Stomach smooth muscle (tissue), 2 donors: ENCODE data around the gene FXYD3.
"Not testable (repeated sequence)": the region's sequence is repeated elsewhere in the genome, so short reads cannot be mapped to it uniquely, and the experiment has no call there.

ENCODE experiments used
- H3K27ac ChIP-seq: one replicate; pipeline ENCODE4 v1.7.0; 2013; ENCODE audit warnings: mild to moderate bottlenecking, low read length, inconsistent platforms
- H3K27me3 ChIP-seq, 2 donors: one replicate each; pipeline ENCODE4 v1.7.0; 2013; ENCODE audit warnings: low read length in 2 of 2; ENCODE audit not compliant: insufficient read depth in 2 of 2, control insufficient read depth in 1 of 2
- H3K36me3 ChIP-seq, 2 donors: one replicate each; pipeline ENCODE4 v1.7.0; 2013; ENCODE audit warnings: low read length in 2 of 2; ENCODE audit not compliant: control insufficient read depth in 2 of 2, insufficient read depth in 2 of 2
- H3K4me1 ChIP-seq: one replicate; pipeline ENCODE4 v1.7.0; 2013; ENCODE audit warnings: low read length; ENCODE audit not compliant: control insufficient read depth, insufficient read depth
- H3K4me3 ChIP-seq, 2 donors: one replicate each; pipeline ENCODE4 v1.7.0; 2013; ENCODE audit warnings: low read length in 2 of 2
- H3K9ac ChIP-seq, 2 donors: one replicate each; pipeline ENCODE4 v1.7.0; 2013; ENCODE audit warnings: low read length in 2 of 2, mild to moderate bottlenecking in 1 of 2
- H3K9me3 ChIP-seq, 2 donors: one replicate each; pipeline ENCODE4 v1.7.0; 2013; ENCODE audit warnings: low read length in 2 of 2; ENCODE audit not compliant: control insufficient read depth in 2 of 2
- donor health status: healthy.
- donor health status: Pancreatic carcinoma.

Gene FXYD3

DNA sequence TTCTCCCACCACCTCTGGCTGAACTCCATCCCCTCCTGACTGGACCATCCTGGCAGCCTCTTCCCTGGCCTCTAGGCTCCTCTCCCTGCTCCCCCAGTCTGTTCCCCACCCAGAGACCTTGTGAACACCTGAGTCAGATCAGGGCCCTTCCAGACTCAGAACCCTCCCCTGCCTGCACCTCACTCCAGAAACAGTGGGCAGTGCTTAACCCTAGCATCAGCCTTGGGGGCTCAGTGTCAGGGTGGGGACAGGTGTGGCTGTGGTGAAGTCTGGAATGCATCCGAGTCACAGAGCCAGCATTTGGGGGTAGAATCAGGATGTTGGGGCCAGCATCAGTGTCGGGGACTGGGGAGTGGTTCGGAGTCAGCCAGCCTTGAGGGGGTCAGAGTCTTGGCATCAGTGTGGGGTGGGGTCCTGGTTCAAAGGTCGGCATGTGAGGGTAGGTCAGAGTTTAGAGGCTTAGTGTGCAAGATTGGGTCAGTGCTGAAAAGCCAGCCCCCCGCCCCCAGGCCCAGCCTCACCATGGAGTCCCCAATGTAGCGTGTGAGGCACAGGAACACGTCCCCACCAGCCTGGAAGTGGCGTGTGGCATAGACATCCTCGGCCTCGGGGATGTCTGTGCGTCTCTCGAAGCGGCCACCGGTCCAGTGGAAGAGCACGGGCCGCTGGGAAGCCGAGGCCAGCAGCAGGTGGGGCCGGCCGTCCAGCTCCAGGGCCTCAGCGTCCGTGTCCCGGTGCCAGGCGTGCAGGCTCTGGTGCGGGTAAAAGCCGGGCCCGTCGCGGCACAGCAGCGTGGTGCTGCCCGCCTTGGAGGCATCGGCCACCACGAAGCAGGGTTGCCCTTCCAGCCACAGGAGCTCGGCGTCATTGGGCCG is 10.4 kb downstream of the FXYD3 start:
- Histone ChIP-seq H3K4me3 (no peak overlapping the region), H3K27ac (no peak overlapping the region), H3K36me3 (no peaks in the 10 kb centered on the region), H3K27me3 (no peaks in the 10 kb centered on the region), H3K9me3 (no peaks in the 10 kb centered on the region), H3K9ac (no peak overlapping the region), H3K4me1 (peaks cover 27% of the 10 kb centered on the region)

DNA sequence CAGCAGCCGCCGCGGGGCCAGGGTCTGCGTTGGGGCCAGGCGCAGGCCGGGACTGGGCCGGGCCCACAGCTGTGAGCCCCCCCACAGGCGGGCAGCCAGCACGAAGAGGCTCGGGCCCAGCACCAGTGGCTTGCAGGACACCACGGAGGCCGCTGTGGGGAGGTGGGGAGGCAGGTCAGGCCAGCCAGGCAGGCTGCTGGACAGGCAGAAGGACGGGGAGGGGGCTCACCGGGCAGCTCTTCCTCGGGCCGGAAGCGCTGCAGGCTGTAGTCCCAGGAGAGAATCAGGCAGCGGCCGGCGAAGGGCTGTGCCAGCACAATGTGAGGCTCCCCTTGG is 11.0 kb downstream of the FXYD3 start:
- Histone ChIP-seq H3K27ac (no peak overlapping the region), H3K27me3 (no peaks in the 10 kb centered on the region), H3K36me3 (no peaks in the 10 kb centered on the region), H3K4me3 (no peak overlapping the region), H3K4me1 (peaks cover 27% of the 10 kb centered on the region), H3K9me3 (no peaks in the 10 kb centered on the region), H3K9ac (no peak overlapping the region)

GRCh38 chr19:35127871-35128270 is 12.2 kb downstream of the FXYD3 start:
- H3K9ac ChIP-seq: no peak overlapping the region
- H3K27ac ChIP-seq: no peak overlapping the region
- no peak overlapping the region for H3K4me3 ChIP-seq
- H3K36me3 ChIP-seq: no peaks in the 10 kb centered on the region
- peaks cover 24% of the 10 kb centered on the region for H3K4me1 ChIP-seq
- H3K27me3 ChIP-seq: no peaks in the 10 kb centered on the region
- no peaks in the 10 kb centered on the region for H3K9me3 ChIP-seq

GRCh38 chr19:35128398-35129057 is 12.9 kb downstream of the FXYD3 start:
- H3K27ac ChIP-seq: no peak overlapping the region

DNA sequence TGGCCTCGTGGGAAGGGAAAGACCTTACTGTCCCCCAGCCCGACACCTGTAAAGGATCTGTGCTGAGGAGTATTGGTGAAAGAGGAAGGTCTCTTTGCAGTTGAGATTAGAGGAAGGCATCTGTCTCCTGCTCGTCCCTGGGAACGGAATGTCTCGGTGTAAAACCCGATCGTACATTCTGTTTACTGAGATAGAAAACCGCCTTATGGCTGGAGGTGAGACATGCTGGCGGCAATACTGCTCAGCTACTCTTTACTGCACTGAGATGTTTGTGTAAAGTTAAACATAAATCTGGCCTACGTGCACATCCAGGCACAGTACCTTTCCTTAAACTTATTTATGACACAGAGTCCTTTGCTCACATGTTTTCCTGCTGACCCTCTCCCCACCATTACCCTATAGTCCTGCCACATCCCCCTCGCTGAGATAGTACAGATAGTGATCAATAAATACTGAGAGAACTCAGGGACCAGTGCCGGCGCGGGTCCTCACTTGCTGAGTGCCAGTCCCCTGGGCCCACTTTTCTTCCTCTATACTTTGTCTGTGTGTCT is 14.2 kb downstream of the FXYD3 start:
- H3K9me3 ChIP-seq, H3K4me3 ChIP-seq, H3K9ac ChIP-seq, H3K27ac ChIP-seq, H3K27me3 ChIP-seq, H3K36me3 ChIP-seq: not testable (repeated sequence)
- peaks cover 16% of the 10 kb centered on the region for H3K4me1 ChIP-seq

More at GRCh38 chr19:35128398-35129057, 12.9 kb downstream of the FXYD3 start:
- H3K9me3 ChIP-seq: no peaks in the 10 kb centered on the region
- H3K4me1 ChIP-seq: peaks cover 24% of the 10 kb centered on the region
- H3K9ac ChIP-seq: no peak overlapping the region
- H3K36me3 ChIP-seq: no peaks in the 10 kb centered on the region
- no peaks in the 10 kb centered on the region for H3K27me3 ChIP-seq
- no peak overlapping the region for H3K4me3 ChIP-seq

GRCh38 chr19:35130761-35131720 is 15.4 kb downstream of the FXYD3 start:
- Histone ChIP-seq H3K27ac (no peak overlapping the region), H3K4me1 (peaks cover 13% of the 10 kb centered on the region), H3K9ac (no peak overlapping the region), H3K27me3 (peaks cover under 1 to 3% of the 10 kb centered on the region in 2 donors), H3K4me3 (no peak overlapping the region), H3K9me3 (no peaks in the 10 kb centered on the region), H3K36me3 (no peaks in the 10 kb centered on the region)

- Histone ChIP-seq H3K4me1 (peaks cover 11% of the 10 kb centered on the region), H3K9ac (no peak overlapping the region), H3K27ac (no peak overlapping the region), H3K4me3 (no peak overlapping the region), H3K27me3 (peaks cover 9% of the 10 kb centered on the region in 2 donors), H3K9me3 (no peaks in the 10 kb centered on the region), H3K36me3 (no peaks in the 10 kb centered on the region)
Measured at GRCh38 chr19:35132254-35132653, 16.6 kb downstream of the FXYD3 start.

DNA sequence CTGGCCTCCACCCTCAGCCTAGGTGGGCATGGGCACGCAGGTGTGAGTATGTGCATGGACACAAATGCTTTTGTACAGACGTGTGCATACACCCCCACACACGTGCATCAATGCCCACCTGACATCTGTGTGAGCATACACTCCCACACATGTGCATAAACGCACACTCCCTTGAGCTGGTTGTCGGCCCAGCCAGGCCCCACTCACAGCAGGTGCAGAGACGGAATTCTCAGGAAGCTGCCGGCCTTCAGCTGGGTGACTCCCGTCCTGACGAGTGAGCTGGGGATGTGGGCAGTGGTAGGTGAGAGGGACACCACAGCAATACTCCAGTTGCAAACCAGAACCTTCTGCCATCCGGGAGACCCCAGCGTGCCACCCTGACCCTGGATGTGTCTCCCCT is 18.2 kb downstream of the FXYD3 start:
- peak overlapping the region in 1 of 2 donors; percentile 58 for H3K4me3 ChIP-seq
- H3K4me1 ChIP-seq: peaks cover 21% of the 10 kb centered on the region
- no peak overlapping the region for H3K9ac ChIP-seq
- H3K27ac ChIP-seq: no peak overlapping the region
- H3K27me3 ChIP-seq: peaks cover 11 to 12% of the 10 kb centered on the region in 2 donors
- no peaks in the 10 kb centered on the region for H3K36me3 ChIP-seq
- no peaks in the 10 kb centered on the region for H3K9me3 ChIP-seq

DNA sequence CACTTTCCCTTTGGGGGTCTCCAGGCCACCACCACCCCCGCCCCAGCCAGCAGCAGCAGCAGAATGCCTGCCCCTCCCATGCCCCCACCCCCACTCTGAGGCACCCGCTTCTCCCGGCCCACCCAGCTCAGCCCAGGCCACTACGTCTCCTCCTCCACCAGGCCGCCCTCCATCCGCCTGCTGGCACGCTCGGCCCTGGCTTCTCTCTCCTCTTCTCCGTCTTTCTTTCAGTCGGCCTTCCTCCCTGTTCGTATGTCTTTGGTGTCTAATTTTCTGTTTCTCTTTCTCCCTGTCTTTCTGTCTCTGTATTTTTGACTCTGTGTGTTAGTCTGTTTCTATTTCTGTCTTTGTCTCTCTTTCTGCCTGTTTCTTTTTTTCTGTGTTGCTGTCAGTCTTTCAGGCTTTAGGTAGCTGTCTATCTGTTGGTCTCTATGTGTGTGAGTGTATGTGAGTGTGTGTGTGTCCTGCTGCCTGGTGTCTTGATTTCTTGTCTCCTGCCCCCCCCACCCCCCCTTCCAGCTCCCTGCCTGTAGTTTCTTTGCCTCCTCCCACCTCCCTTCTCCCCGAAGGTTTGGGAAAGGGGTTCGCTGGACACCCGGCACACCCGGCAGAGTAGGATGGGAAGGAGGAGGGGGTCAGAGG is 19.1 kb downstream of the FXYD3 start, which contains the start of gene LGI4:
Gene LGI4 (minus strand): TSS at position 459 of the 642 bp plus-strand sequence. CDS start 379 bp downstream, at position 80.
- H3K9me3 ChIP-seq: no peaks in the 10 kb centered on the region
- peak within 1 kb of the TSS in 1 of 2 donors; percentile 47 for H3K9ac ChIP-seq
- peaks cover 20 to 21% of the 10 kb centered on the region in 2 donors for H3K27me3 ChIP-seq
- no peaks in the 10 kb centered on the region for H3K36me3 ChIP-seq
- peak within 1 kb of the TSS in 1 of 2 donors; percentile 58 for H3K4me3 ChIP-seq
- peaks cover 25% of the 10 kb centered on the region for H3K4me1 ChIP-seq
- no peak within 1 kb of the TSS for H3K27ac ChIP-seq
